Astrocyte of the cerebellum (primary cell): ENCODE results near the gene PPP6R1.

Experiments
- DNase-seq: peaks from one replicate; pipeline ENCODE4 v3.0.0-alpha.2; 2011; ENCODE audit warnings: low read depth
- H3K4me3 ChIP-seq: 2 replicates; pipeline ENCODE4 v1.5.1; 2011; ENCODE audit warnings: mild to moderate bottlenecking, low read depth, low read length, moderate library complexity
- CTCF ChIP-seq: IDR thresholded peaks from 2 replicates; pipeline ENCODE4 v1.5.1; 2012; ENCODE audit warnings: low read length, low read depth, moderate library complexity, mild to moderate bottlenecking; ENCODE audit errors: missing control alignments
- in situ Hi-C: cut with HindIII; loops from 2 replicates; pipeline ENCODE4 v1.10.0; 2017; ENCODE audit warnings: low sequenced_read_pairs

Gene PPP6R1

DNA sequence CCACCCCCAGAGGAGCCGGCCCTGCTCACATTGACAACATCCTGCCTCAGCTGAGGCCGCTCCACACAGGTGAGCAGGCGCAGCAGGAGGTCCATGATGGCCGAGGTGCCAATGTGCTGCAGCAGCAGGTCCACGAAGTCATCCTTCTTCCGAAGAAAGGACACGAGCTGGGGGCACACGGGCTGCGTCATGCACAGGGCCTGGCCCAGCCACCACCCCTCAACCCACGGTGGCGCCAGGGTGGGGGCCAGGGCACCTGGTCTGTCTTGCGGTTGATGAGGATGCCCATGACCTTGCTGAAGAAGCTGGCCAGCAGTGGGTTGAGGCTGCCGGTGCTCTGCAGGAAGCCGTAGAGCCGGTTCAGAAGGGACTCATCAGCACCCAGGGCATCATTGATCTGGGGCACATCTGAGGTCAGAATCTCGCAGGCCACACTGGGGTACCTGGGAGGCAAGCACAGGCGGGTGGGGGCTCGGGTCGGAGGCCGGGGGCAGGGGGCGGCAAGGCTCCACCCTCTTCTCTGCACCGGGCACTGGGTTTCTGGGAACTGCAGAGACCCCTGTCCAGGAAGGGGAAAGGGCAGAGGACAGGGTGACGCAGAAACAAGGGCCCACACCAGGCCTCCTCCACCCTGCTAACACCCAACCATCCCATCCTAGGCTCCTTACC, 13.4 kb downstream of the PPP6R1 start:
- no peak for DNase-seq
- TF ChIP-seq CTCF: no peak
- in situ Hi-C loops: no loop called here
- H3K4me3 ChIP-seq: no peak overlapping the region

DNA sequence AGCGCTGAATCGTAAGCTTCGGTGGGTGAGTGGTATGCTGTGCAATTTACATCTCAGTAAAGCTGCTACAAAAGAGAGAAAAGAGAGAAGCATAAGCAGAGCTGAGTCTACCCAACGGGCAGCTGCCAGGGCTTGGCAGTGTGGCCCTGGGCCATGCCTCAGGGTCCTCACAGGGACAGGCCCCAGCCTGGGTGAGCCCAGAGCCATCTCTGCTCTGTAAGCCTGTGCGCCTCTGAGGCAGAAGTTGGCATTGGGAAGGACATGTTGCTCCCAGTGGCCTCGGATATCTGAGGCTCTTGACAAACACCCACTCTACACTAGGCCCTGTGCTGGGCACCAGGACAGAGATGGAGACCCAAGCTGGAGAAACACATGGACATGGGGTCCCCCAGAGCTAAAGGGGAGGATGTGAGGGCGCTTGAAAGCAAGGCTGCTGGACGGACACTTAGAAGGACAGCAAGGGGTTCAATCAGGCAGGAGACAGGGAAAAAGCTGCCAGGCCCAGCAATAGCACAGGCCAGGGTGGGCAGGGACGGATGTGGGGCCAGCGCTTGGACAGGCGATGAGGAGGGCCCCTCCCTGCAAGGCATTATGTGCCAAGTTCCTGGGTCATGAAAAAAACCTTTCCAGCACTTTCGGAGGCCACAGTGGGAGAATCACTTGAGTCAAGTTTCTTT, 14.7 kb downstream of the PPP6R1 start:
- H3K4me3 ChIP-seq: no peak overlapping the region
- DNase-seq: no peak
- in situ Hi-C loops: no loop called here
- no peak for TF ChIP-seq CTCF

DNA sequence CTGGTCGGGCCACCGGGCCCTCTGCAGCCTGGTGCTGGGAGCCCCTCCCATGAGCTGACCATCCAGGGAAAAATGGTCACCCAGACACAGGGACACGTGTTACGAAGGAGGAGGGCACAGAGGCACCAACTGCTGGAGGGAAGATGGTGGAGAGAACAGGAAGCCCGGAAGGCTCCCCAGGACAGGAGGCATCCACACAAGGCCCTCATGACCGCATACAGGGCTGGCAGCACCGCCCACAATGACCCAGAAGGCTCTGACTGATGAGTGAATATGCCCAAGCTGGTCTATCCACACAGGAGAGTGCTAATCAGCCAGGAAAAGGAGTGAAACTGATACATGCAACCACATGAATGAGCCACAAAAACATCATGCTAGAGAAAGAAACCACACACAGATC, 16.3 kb downstream of the PPP6R1 start:
- in situ Hi-C loops: no loop called here
- H3K4me3 ChIP-seq: no peak overlapping the region
- no peak for DNase-seq
- TF ChIP-seq CTCF: no peak

- no peak for TF ChIP-seq CTCF
- no peak overlapping the region for H3K4me3 ChIP-seq
- in situ Hi-C loops: no loop called here
- no peak for DNase-seq
Measured at GRCh38 chr19:55241935-55242464, 16.8 kb downstream of the PPP6R1 start.

DNA sequence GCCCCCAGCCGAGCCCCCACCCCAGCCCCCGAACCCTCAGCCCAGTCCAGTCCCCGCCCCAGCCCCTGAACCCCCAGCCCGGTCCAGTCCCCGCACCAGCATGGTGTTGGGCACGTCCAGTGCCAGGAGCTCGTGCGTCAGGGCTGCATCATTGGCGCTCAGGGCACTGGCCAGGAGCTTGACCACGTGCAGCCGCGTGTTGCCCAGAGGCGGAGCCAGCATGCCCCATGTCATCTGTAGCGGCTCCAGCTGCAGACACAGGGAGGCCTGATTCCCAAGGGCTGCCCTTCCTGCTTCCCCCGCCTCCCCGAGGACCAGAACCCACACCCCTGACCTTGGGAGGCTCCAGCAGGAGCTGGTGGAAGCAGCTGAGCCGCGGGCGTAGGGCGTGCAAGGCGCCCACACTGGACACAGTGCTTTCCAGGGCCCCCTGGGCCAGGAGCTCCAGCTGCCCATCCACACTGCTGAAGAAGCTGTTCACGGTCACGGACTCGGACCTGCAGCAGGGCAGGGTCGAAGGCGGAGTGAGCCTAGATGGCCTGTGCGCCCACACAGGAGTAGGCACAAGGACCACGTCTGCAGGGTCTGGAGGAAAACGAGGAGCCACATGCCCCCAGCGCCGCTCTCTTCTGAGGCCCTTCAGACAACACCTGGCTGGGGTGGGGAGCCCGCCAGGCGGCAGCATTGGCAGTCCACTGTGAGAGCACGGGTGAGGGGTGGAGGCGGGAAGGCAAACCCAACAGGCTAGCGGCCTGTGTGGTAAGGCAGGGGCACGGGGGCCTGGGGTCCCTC, 17.5 kb downstream of the PPP6R1 start:
- in situ Hi-C loops: no loop called here
- no peak for DNase-seq
- no peak for TF ChIP-seq CTCF
- H3K4me3 ChIP-seq: no peak overlapping the region

DNA sequence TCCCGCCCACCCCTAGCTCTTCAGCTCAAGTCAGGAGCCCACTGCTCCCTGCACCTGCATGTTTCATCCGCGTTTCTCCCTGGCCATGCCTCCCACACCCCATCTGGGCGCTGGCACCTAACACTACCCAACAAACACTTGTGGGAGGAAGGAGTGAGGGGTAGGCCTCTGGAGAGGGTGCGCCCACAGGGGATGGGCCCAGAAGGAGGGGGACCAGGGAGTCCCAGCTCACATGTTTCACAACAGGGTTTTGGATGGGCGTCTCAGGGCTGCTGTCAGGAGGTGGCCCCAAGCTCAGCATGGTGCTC, 18.1 kb downstream of the PPP6R1 start:
- no peak for TF ChIP-seq CTCF
- H3K4me3 ChIP-seq: no peak overlapping the region
- in situ Hi-C loops: no loop called here
- no peak for DNase-seq
